ENCODE results near the gene GBP4. TPM values are rescaled to one million over a fixed set of nuclear protein-coding genes. Genes with fewer than 3 reads are reported as not detected.

Gene GBP4
- total RNA-seq, 1 experiment from 2014 or later: 0.05 TPM

- ChIA-PET POLR2A (no interaction called here), RAD21 (ENCODE audit: low non-redundant PET in 1 of 2, low total read pairs in 2 of 2, uncharacterized antibody in 2 of 2, unreplicated experiment in 2 of 2) (no interaction called here), CTCF (no interaction called here)
- Histone ChIP-seq H3K27me3 (ENCODE audit: insufficient read depth, low read length) (no peaks in the 10 kb centered on the region), H3K27ac (ENCODE audit: low read depth, low read length) (no peak overlapping the region), H3K79me2 (ENCODE audit: insufficient read depth, low read length) (no peaks in the 10 kb centered on the region), H4K20me1 (ENCODE audit: insufficient read depth) (no peaks in the 10 kb centered on the region), H3K4me2 (ENCODE audit: low read length) (no peak overlapping the region), H3K4me1 (ENCODE audit: control insufficient read depth in 1 of 2, insufficient read depth in 2 of 2, low read length in 2 of 2) (no peaks in the 10 kb centered on the region), H3K4me3 (replicated peaks in 1 of 2; ENCODE audit: low read depth in 1 of 2, low read length in 2 of 2) (no peak overlapping the region), H3K36me3 (ENCODE audit: control insufficient read depth in 1 of 2, insufficient read depth in 2 of 2, low read length in 2 of 2) (no peaks in the 10 kb centered on the region), H2AFZ (ENCODE audit: low read depth, low read length, poor library complexity, severe bottlenecking) (no peak overlapping the region), H3K9me3 (ENCODE audit: control insufficient read depth in 1 of 2, insufficient read depth in 1 of 2, low read depth in 1 of 2, low read length in 2 of 2) (no peaks in the 10 kb centered on the region), H3K9me2 (ENCODE audit: insufficient read depth) (no peaks in the 10 kb centered on the region), H3K9ac (ENCODE audit: low read length) (no peak overlapping the region)
- no peak for DNase-seq (ENCODE audit: low read depth, low spot score)
- ATAC-seq: no peak
- intact Hi-C loops (cut with micrococcal nuclease): no loop called here
- BruUV-seq (replicated peaks): no TSS peak
- TF ChIP-seq SIN3A (IDR thresholded peaks at IDR 0.05; ENCODE audit: low read depth): no peak
- TF ChIP-seq FOSL1 (IDR thresholded peaks at IDR 0.05; ENCODE audit: low read depth): no peak
- TF ChIP-seq TCF7L2 (IDR thresholded peaks at IDR 0.05; ENCODE audit: borderline replicate concordance, extremely low read depth, insufficient read depth, insufficient read length): no peak
- no peak for TF ChIP-seq ELF1 (IDR thresholded peaks at IDR 0.05; ENCODE audit: borderline replicate concordance, low read depth)
- no peak for TF ChIP-seq EZH2phosphoT487 (IDR thresholded peaks at IDR 0.05; ENCODE audit: borderline replicate concordance)
- TF ChIP-seq POLR2A (IDR thresholded peaks at IDR 0.05; ENCODE audit: borderline replicate concordance, extremely low read depth, insufficient read depth, insufficient read length): no peak
- no peak for TF ChIP-seq RAD21 (IDR thresholded peaks at IDR 0.05; ENCODE audit: low read depth)
- no peak for TF ChIP-seq SRF (IDR thresholded peaks at IDR 0.05; ENCODE audit: low read depth)
- TF ChIP-seq ZNF274 (IDR thresholded peaks at IDR 0.05; ENCODE audit: low read depth, low read length): no peak
Measured at GRCh38 chr1:89142160-89142559, 56.6 kb downstream of the GBP4 start.

- ATAC-seq (no peak), DNase-seq (ENCODE audit: low read depth, low spot score) (no peak)
- Histone ChIP-seq H3K4me3 (replicated peaks in 1 of 2; ENCODE audit: low read depth in 1 of 2, low read length in 2 of 2) (no peak overlapping the region), H2AFZ (ENCODE audit: low read depth, low read length, poor library complexity, severe bottlenecking) (no peak overlapping the region), H3K9me3 (ENCODE audit: control insufficient read depth in 1 of 2, insufficient read depth in 1 of 2, low read depth in 1 of 2, low read length in 2 of 2) (no peaks in the 10 kb centered on the region), H3K4me1 (ENCODE audit: control insufficient read depth in 1 of 2, insufficient read depth in 2 of 2, low read length in 2 of 2) (no peaks in the 10 kb centered on the region), H3K9me2 (ENCODE audit: insufficient read depth) (no peaks in the 10 kb centered on the region), H3K27ac (ENCODE audit: low read depth, low read length) (no peak overlapping the region), H3K4me2 (ENCODE audit: low read length) (no peak overlapping the region), H3K9ac (ENCODE audit: low read length) (no peak overlapping the region), H3K36me3 (ENCODE audit: control insufficient read depth in 1 of 2, insufficient read depth in 2 of 2, low read length in 2 of 2) (no peaks in the 10 kb centered on the region), H4K20me1 (ENCODE audit: insufficient read depth) (no peaks in the 10 kb centered on the region), H3K79me2 (ENCODE audit: insufficient read depth, low read length) (no peaks in the 10 kb centered on the region), H3K27me3 (ENCODE audit: insufficient read depth, low read length) (no peaks in the 10 kb centered on the region)
- no TSS peak for BruUV-seq (replicated peaks)
- intact Hi-C loops (cut with micrococcal nuclease): no loop called here
- POLR2A ChIA-PET: no interaction called here
- no peak for TF ChIP-seq TCF7L2 (IDR thresholded peaks at IDR 0.05; ENCODE audit: borderline replicate concordance, extremely low read depth, insufficient read depth, insufficient read length)
- TF ChIP-seq, protein P1, sequence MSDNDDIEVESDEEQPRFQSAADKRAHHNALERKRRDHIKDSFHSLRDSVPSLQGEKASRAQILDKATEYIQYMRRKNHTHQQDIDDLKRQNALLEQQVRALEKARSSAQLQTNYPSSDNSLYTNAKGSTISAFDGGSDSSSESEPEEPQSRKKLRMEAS (IDR thresholded peaks at IDR 0.05): no peak
- no peak for TF ChIP-seq POLR2A (IDR thresholded peaks at IDR 0.05; ENCODE audit: borderline replicate concordance, extremely low read depth, insufficient read depth, insufficient read length)
- no peak for TF ChIP-seq SP1 (IDR thresholded peaks at IDR 0.05; ENCODE audit: low read depth)
- no peak for TF ChIP-seq EZH2 (IDR thresholded peaks at IDR 0.05)
- no peak for TF ChIP-seq CEBPB (IDR thresholded peaks at IDR 0.05; ENCODE audit: low read depth)
- TF ChIP-seq ELF1 (IDR thresholded peaks at IDR 0.05; ENCODE audit: borderline replicate concordance, low read depth): no peak
- no peak for TF ChIP-seq EZH2phosphoT487 (IDR thresholded peaks at IDR 0.05; ENCODE audit: borderline replicate concordance)
- no peak for TF ChIP-seq SRF (IDR thresholded peaks at IDR 0.05; ENCODE audit: low read depth)
- TF ChIP-seq ZBTB33 (IDR thresholded peaks at IDR 0.05; ENCODE audit: extremely low read depth, insufficient replicate concordance, low read length): no peak
- RAD21 ChIA-PET (ENCODE audit: low non-redundant PET in 1 of 2, low total read pairs in 2 of 2, uncharacterized antibody in 2 of 2, unreplicated experiment in 2 of 2): no interaction called here
- CTCF ChIA-PET: no interaction called here
Measured at GRCh38 chr1:89133747-89134146, 65.0 kb downstream of the GBP4 start.

Data from HCT116 (cell line).